Mesothelial cell of epicardium (in vitro differentiated cells): ENCODE results near the gene NQO2. TPM values are rescaled to one million over a fixed set of nuclear protein-coding genes. Genes with fewer than 3 reads are reported as not detected.

Experiments
- DNase-seq, 2 experiments: peaks; one replicate each; pipeline ENCODE4 v3.0.0; 2021; ENCODE audit warnings: low spot score in 2 of 2; ENCODE audit not compliant: unreplicated experiment in 2 of 2
- H3K27ac Mint-ChIP-seq: 2 replicates; pipeline ENCODE4 v1.8.0; 2021; ENCODE audit warnings: mixed read lengths
- H3K27me3 Mint-ChIP-seq: 2 replicates; pipeline ENCODE4 v1.8.0; 2021; ENCODE audit warnings: low read depth, mixed read lengths
- H3K36me3 Mint-ChIP-seq: 2 replicates; pipeline ENCODE4 v1.8.0; 2021; ENCODE audit warnings: mixed read lengths
- H3K4me1 Mint-ChIP-seq: 2 replicates; pipeline ENCODE4 v1.8.0; 2021; ENCODE audit warnings: mixed read lengths
- H3K4me3 Mint-ChIP-seq: 2 replicates; pipeline ENCODE4 v1.8.0; 2021; ENCODE audit warnings: mild to moderate bottlenecking, moderate library complexity, mixed read lengths
- H3K9me3 Mint-ChIP-seq: 2 replicates; pipeline ENCODE4 v1.8.0; 2021; ENCODE audit warnings: mixed read lengths
- total RNA-seq: library from RNA; stranded (reverse); gene quantifications from 3 replicates; pipeline ENCODE4 v1.2.1, GENCODE V29; 2021
- TF ChIP-seq, protein P1 (sequence below): fragments of 200-600 bp; sonication (generic); IDR thresholded peaks from one replicate; pipeline ENCODE4 v1.5.0; 2021; ENCODE audit warnings: antibody characterized with exemption; ENCODE audit not compliant: unreplicated experiment

Gene NQO2
- total RNA-seq, 1 donor from 2014 or later = 18.7 TPM

DNA sequence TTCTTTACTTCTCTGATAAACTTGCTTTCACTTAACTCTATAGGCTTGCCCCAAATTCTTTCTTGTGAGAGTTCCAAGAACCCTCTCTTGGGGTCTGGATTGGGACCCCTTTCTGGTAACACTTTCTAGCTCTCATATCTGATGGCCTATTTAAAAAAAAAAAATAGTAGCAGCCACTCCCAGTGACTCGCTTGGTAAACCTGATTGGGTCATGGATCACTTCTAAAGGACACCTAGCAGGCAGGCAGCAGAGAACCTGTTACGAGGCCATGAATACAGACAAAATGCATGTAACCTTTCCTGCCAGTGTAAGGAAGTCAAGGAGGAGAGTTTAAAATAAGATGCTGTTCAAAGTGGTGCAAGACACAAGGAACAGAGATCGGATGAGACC, 19.2 kb upstream of the NQO2 start:
- DNase-seq = no peak
- Mint-ChIP-seq H3K27ac (no peak overlapping the region), H3K4me3 (no peak overlapping the region), H3K9me3 (no peaks in the 10 kb centered on the region), H3K27me3 (no peaks in the 10 kb centered on the region), H3K4me1 (peaks cover 29% of the 10 kb centered on the region), H3K36me3 (no peaks in the 10 kb centered on the region)
- TF ChIP-seq, protein P1, sequence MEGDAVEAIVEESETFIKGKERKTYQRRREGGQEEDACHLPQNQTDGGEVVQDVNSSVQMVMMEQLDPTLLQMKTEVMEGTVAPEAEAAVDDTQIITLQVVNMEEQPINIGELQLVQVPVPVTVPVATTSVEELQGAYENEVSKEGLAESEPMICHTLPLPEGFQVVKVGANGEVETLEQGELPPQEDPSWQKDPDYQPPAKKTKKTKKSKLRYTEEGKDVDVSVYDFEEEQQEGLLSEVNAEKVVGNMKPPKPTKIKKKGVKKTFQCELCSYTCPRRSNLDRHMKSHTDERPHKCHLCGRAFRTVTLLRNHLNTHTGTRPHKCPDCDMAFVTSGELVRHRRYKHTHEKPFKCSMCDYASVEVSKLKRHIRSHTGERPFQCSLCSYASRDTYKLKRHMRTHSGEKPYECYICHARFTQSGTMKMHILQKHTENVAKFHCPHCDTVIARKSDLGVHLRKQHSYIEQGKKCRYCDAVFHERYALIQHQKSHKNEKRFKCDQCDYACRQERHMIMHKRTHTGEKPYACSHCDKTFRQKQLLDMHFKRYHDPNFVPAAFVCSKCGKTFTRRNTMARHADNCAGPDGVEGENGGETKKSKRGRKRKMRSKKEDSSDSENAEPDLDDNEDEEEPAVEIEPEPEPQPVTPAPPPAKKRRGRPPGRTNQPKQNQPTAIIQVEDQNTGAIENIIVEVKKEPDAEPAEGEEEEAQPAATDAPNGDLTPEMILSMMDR = no peak

- no peaks in the 10 kb centered on the region for H3K9me3 Mint-ChIP-seq
- H3K36me3 Mint-ChIP-seq = no peaks in the 10 kb centered on the region
- H3K4me1 Mint-ChIP-seq = peaks cover 37% of the 10 kb centered on the region
- no peaks in the 10 kb centered on the region for H3K27me3 Mint-ChIP-seq
- DNase-seq = no peak
- TF ChIP-seq, protein P1 = no peak
- no peak overlapping the region for H3K27ac Mint-ChIP-seq
- H3K4me3 Mint-ChIP-seq = no peak overlapping the region
These were observed 17.1 kb upstream of the NQO2 start for GRCh38 chr6:2982426-2983117.

DNA sequence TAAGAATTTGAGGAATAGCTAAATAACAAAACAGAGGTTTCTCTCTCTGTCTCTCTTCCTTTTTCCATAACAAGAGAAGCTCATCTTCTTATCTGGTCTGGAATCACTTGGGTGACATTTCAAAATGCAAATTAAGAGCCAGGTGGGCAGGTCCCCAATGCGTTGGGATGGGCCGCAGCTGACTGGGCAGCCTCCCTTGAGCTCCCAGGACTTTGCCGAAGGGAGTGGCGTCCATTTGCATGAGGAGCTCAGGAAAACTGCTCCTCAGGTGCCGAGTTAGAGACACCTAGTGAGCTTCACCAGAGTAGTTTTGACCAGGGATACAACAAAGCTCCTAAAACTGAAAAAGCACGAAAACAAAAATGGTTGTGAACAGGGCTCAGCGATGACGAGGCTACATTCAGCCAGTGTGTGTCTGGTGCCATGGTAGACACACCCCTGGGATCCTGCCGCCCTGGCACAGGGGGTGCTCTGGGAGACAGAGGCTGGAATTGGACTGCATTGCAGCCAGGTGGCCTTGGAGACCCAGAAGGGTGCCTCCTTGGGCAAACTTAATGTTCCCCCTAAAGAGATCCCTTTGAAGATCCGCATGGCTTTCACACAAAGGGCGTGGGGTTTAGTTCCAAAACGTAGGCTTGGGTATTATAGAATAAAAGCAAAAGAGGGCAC, 14.8 kb upstream of the NQO2 start:
- TF ChIP-seq, protein P1 = no peak
- DNase-seq = no peak
- Mint-ChIP-seq H3K9me3 (no peaks in the 10 kb centered on the region), H3K27me3 (no peaks in the 10 kb centered on the region), H3K27ac (no peak overlapping the region), H3K4me1 (peaks cover 41% of the 10 kb centered on the region), H3K36me3 (no peaks in the 10 kb centered on the region), H3K4me3 (no peak overlapping the region)

GRCh38 chr6:2986722-2987221, 12.9 kb upstream of the NQO2 start:
- Mint-ChIP-seq H3K27me3 (no peaks in the 10 kb centered on the region), H3K27ac (peak overlapping the region; percentile 99), H3K9me3 (no peaks in the 10 kb centered on the region), H3K4me3 (peak overlapping the region; percentile 70), H3K4me1 (peaks cover 51% of the 10 kb centered on the region), H3K36me3 (no peaks in the 10 kb centered on the region)
- no peak for DNase-seq
- TF ChIP-seq, protein P1 = no peak

DNA sequence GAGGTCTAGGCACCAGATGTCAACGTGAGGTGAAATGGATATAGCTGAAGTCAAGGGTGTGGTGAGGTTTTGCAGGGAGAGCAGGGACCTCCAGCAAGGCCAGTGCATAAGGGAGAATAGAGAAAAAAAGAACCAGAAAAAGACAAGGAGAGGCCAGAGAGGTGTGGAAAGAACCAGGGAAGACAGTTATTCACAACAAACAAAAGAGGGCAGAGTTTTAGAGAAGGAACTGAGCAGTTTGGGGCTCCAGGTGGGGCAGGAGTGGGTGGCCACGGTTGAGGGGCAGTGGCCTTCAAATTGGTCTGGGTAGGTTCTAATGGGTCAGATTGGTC, 11.6 kb upstream of the NQO2 start:
- Mint-ChIP-seq H3K27me3 (no peaks in the 10 kb centered on the region), H3K4me1 (peaks cover 53% of the 10 kb centered on the region)

More for the DNA sequence above, 11.6 kb upstream of the NQO2 start:
- no peaks in the 10 kb centered on the region for H3K36me3 Mint-ChIP-seq
- peak overlapping the region; percentile 99 for H3K27ac Mint-ChIP-seq
- peak overlapping the region; percentile 70 for H3K4me3 Mint-ChIP-seq
- H3K9me3 Mint-ChIP-seq = no peaks in the 10 kb centered on the region
- TF ChIP-seq, protein P1 = no peak
- DNase-seq = no peak
